ENCODE data around the gene CELSR1. TPM values are rescaled to one million over a fixed set of nuclear protein-coding genes. Genes with fewer than 3 reads are reported as not detected.

The CELSR1 gene
- total RNA-seq, 1 experiment from 2014 or later, result 30.7 TPM

GRCh38 chr22:46410291-46410808 lies 127.1 kb downstream of the CELSR1 start:
- Histone ChIP-seq H3K36me3 (ENCODE audit: control insufficient read depth, insufficient read depth, low read length) (no peaks in the 10 kb centered on the region), H3K4me1 (ENCODE audit: control insufficient read depth, insufficient read depth, low read length) (no peaks in the 10 kb centered on the region), H3K4me3 (ENCODE audit: low read depth in 2 of 2, low read length in 2 of 2) (no peak overlapping the region), H3K27ac (ENCODE audit: low read length) (no peak overlapping the region), H3K27me3 (ENCODE audit: control insufficient read depth, insufficient read depth, low read length) (no peaks in the 10 kb centered on the region), H3K9me3 (ENCODE audit: control insufficient read depth, insufficient read depth, low read depth, low read length) (no peaks in the 10 kb centered on the region)
- TF ChIP-seq CTCF (IDR thresholded peaks at IDR 0.05), result no peak
- no peak for TF ChIP-seq SIN3A (IDR thresholded peaks at IDR 0.05; ENCODE audit: borderline replicate concordance, insufficient read depth, low read depth, low read length)
- TF ChIP-seq TCF7L2 (IDR thresholded peaks at IDR 0.05; ENCODE audit: low read depth, low read length), result no peak
- no peak for TF ChIP-seq REST (IDR thresholded peaks at IDR 0.05; ENCODE audit: insufficient read depth in 1 of 2, low read depth in 2 of 2, low read length in 1 of 2)
- no peak for TF ChIP-seq POLR2AphosphoS5 (IDR thresholded peaks at IDR 0.05; ENCODE audit: low read depth, low read length)
- DNase-seq (ENCODE audit: low read depth, low spot score) (no peak), ATAC-seq (no peak)
- intact Hi-C loops (cut with micrococcal nuclease; ENCODE audit: unreplicated experiment), result no loop called here
- CTCF ChIA-PET, result no interaction called here
- POLR2A ChIA-PET, result no interaction called here
- in situ Hi-C loops (cut with HindIII; ENCODE audit: low pct_unique_long_range_greater_than_20kb, low sequenced_read_pairs), result no loop called here
- BruUV-seq (replicated peaks), result no TSS peak

- CTCF ChIA-PET, result no interaction called here
- in situ Hi-C loops (cut with HindIII; ENCODE audit: low pct_unique_long_range_greater_than_20kb, low sequenced_read_pairs), result no loop called here
Measured at GRCh38 chr22:46409631-46410210, 127.7 kb downstream of the CELSR1 start.

More at GRCh38 chr22:46409631-46410210, 127.7 kb downstream of the CELSR1 start:
- no peaks in the 10 kb centered on the region for H3K9me3 ChIP-seq (ENCODE audit: control insufficient read depth, insufficient read depth, low read depth, low read length)
- H3K4me3 ChIP-seq (ENCODE audit: low read depth in 2 of 2, low read length in 2 of 2), result no peak overlapping the region
- H3K27ac ChIP-seq (ENCODE audit: low read length), result no peak overlapping the region
- H3K27me3 ChIP-seq (ENCODE audit: control insufficient read depth, insufficient read depth, low read length), result no peaks in the 10 kb centered on the region
- H3K4me1 ChIP-seq (ENCODE audit: control insufficient read depth, insufficient read depth, low read length), result no peaks in the 10 kb centered on the region
- BruUV-seq (replicated peaks), result no TSS peak
- intact Hi-C loops (cut with micrococcal nuclease; ENCODE audit: unreplicated experiment), result no loop called here
- H3K36me3 ChIP-seq (ENCODE audit: control insufficient read depth, insufficient read depth, low read length), result no peaks in the 10 kb centered on the region
- ATAC-seq (no peak), DNase-seq (ENCODE audit: low read depth, low spot score) (no peak)
- TF ChIP-seq REST (IDR thresholded peaks at IDR 0.05; ENCODE audit: insufficient read depth in 1 of 2, low read depth in 2 of 2, low read length in 1 of 2) (no peak), POLR2AphosphoS5 (IDR thresholded peaks at IDR 0.05; ENCODE audit: low read depth, low read length) (no peak), SIN3A (IDR thresholded peaks at IDR 0.05; ENCODE audit: borderline replicate concordance, insufficient read depth, low read depth, low read length) (no peak), TCF7L2 (IDR thresholded peaks at IDR 0.05; ENCODE audit: low read depth, low read length) (no peak), CTCF (IDR thresholded peaks at IDR 0.05) (no peak)
- POLR2A ChIA-PET, result no interaction called here
